Fibroblast of mammary gland (primary cell): Measurements from ENCODE around the gene AP3D1.

ENCODE experiments used
- DNase-seq: peaks from one replicate; pipeline ENCODE4 v3.0.0-alpha.2; 2010; ENCODE audit warnings: low read depth
- H3K4me3 ChIP-seq: 2 replicates; pipeline ENCODE4 v1.5.1; 2011; ENCODE audit warnings: low read depth, mild to moderate bottlenecking, low read length, moderate library complexity; ENCODE audit not compliant: control insufficient read depth
- CTCF ChIP-seq: conservative IDR thresholded peaks from 2 replicates; pipeline ENCODE4 v1.5.1; 2011; ENCODE audit warnings: low read depth, low read length, inconsistent platforms; ENCODE audit not compliant: control insufficient read depth, insufficient read depth

Gene AP3D1

GRCh38 chr19:2195914-2196313, 44.5 kb upstream of the AP3D1 start:
- H3K4me3 ChIP-seq = no peak overlapping the region
- DNase-seq = no peak
- TF ChIP-seq CTCF = no peak

GRCh38 chr19:2195361-2195760, 44.0 kb upstream of the AP3D1 start:
- DNase-seq = no peak
- TF ChIP-seq CTCF = no peak
- H3K4me3 ChIP-seq = no peak overlapping the region

- no peak for DNase-seq
- TF ChIP-seq CTCF = no peak
- H3K4me3 ChIP-seq = no peak overlapping the region
Observed at GRCh38 chr19:2194513-2195078, 43.2 kb upstream of the AP3D1 start.

- TF ChIP-seq CTCF = no peak
- H3K4me3 ChIP-seq = no peak overlapping the region
- DNase-seq = no peak
Observed at GRCh38 chr19:2193807-2194206, 42.4 kb upstream of the AP3D1 start.

GRCh38 chr19:2192862-2193261, 41.5 kb upstream of the AP3D1 start:
- TF ChIP-seq CTCF = no peak
- no peak for DNase-seq
- H3K4me3 ChIP-seq = no peak overlapping the region

- no peak overlapping the region for H3K4me3 ChIP-seq
- no peak for DNase-seq
- TF ChIP-seq CTCF = no peak
Observed at GRCh38 chr19:2191456-2192310, 40.3 kb upstream of the AP3D1 start.
